GM18526 (cell line): ENCODE data around the gene FKBP2.

Source experiments
- POLR2A ChIP-seq: IDR thresholded peaks from 3 replicates; pipeline ENCODE4 v1.6.1; 2011; ENCODE audit not compliant: insufficient read length; ENCODE audit errors: extremely low read depth

FKBP2 gene

DNA sequence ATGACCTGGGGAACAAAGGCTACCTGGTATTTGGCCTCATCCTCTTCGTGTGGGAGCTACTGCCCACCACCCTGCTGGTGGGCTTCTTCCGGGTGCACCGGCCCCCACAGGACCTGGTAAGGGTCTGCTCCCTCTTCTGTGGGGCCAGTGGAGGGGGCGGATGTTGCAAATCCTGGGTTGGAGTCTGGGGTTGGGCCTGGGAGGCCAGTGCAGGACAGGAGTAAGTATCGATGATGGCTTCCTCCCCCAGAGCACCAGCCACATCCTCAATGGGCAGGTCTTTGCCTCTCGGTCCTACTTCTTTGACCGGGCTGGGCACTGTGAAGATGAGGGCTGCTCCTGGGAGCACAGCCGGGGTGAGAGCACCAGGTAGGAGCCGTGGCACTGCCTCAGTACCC lies 47.5 kb downstream of the FKBP2 start:
- TF ChIP-seq POLR2A: no peak

DNA sequence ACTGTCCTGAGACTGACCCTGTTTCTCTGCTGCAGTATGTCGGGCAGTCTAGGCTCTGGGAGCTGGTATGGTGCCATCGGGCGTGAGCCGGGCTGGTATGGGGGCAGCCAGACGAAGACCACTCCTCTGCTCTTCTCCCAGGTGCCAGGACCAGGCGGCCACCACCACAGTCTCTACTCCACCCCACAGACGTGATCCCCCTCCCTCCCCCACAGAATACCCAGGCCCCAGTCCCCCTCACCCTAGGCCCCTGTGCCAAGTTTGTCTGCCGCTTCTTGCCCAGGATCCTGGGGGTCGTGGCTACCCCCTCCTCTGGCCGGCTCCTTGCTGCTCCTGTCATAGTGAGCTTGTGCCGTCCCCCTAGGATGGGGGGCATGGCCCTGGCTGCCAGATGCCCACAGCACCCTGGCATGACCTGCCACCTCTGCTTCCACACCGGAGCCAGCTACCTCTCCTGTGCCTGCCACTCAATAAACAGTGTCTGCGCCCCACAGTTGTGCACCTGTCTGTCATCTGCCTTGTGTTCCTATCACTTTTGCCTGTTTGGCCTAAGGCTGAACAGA lies 48.2 kb downstream of the FKBP2 start:
- TF ChIP-seq POLR2A: no peak

DNA sequence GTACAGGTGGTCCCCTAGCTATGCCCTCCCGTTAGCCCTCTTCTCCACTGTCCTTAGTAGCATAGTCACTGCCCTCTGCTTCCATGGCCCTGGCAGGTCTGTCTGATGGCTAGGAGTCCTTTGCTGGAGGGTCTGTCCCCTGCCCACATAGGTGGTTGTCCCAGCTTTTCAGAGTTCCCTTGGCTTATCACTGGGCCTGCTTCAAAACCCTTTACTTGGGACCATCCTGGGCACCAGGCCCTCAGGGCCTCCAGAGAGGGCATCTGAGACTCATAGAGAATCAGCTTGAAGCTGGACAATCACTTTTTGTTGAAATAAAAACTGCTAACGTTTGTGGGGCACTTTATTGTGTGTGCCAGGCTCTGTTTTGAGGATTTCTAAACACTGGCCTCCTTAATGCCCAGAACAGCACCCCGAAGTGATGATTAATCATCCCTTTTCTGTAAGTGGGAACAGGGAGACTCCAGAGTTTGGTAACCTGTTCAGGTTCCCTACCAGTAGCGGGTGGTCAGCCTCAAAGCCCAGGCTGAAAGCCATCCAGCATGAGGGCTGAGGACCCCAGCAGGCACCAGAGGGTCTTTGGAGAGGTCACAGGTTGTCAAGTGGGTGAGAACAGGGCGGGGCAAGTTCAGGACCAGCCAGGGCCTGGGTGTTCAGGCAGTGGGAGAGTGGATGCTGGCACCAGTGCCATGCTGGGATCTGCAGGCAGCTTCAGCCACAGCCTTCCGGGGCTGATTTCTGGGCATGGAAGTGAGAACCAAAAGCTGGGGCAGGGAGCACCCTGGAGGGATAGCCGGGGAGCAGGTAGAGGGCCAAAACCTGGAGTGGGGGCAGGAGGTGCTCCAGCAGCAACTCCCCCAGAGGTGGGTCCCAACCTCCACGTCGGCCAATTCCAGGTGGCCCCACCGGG lies 49.7 kb downstream of the FKBP2 start:
- TF ChIP-seq POLR2A: no peak

DNA sequence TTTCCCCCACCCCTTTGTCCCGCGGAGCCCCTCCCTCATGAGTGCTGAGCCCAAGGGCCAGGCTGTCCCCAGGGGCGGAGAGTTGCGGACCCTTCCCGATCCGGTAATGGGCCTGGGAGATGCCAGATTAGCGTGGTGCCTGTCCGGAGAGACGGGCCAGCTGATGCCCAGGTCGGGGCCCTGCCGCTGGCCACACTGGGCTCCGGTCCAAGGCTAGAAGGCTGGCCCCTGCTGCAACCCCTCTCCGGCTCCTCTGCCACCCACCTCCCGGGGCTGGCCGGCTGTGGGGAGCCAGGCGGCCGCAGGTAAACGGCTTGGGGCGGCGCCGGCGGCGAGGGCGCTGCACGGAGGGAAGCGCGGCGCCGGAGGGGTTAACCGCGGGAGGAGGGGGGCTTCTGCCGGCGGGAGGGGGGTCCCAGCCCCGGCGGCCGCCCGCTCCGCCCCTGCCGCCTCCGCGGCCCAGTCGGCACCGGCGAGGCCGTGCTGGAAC lies 50.4 kb downstream of the FKBP2 start, which contains the start of gene KCNK4:
Gene KCNK4, plus strand, starts transcription at position 41 of the 490 bp plus-strand sequence. CDS start 1,717 bp downstream, outside the sequence.
- no peak for TF ChIP-seq POLR2A

DNA sequence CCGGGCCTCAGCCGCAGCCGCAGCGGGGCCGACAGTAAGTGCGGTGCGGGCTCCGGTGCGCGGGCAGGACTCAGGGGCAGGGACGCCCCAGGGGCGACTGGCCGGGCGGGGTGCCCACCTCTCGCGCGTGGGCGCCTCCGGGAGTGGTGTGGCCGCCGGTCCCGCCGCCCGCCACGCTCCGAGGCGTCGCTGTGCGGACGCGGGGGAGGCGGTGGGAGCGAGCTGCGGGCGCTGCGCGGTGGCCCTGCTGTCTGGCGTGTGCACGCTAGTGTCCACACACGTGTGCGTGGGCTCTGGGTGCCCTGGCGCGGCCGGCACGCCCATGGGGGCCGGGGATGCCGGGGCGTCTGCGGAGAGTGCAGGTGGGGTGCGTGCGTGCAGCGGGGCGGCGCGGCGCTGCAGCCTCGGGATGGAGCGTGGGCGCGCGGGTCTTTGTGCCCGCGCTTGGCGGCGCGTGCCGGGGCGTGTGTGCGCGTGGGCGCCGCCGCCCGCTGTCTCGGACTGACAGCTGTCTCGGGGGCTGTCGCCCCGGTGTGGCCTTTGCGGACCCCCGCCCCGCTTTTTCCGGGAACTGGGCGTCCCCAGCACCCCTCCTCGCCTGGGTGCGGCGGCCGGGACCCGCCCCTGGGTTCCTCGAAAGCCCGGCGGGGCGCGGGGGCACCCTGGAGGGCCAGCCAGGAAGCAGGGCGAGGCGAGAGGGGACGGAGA lies 51.0 kb downstream of the FKBP2 start:
- no peak for TF ChIP-seq POLR2A

DNA sequence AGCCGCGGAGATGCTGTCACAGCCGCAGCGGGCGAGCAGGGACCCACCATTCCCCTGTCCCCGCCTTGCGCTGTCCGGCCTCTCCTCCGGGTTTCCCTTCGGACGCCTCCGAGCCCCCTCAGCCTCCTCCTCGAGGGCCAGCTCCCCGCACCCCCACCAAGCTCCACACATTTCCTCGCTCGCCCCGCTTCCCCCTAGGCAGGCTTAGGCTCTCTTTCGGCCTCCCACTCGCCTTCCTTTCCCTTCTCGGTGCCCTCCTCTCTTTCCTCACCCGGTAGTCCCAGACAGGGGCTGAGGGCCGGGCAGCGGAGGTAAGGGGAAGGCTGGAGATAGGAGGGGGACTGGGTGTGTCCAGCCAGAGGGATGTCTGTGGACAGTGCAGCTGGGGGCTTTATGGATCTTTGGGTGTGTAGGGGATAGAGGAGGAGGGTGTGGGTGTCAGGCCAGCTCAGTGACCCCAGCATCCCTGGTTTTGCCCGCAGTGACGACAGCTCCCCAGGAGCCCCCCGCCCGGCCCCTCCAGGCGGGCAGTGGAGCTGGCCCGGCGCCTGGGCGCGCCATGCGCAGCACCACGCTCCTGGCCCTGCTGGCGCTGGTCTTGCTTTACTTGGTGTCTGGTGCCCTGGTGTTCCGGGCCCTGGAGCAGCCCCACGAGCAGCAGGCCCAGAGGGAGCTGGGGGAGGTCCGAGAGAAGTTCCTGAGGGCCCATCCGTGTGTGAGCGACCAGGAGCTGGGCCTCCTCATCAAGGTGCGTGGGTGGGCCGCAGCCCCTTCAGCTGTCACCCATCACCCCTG lies 51.8 kb downstream of the FKBP2 start:
- TF ChIP-seq POLR2A: no peak
